AG10803 (cell line): ENCODE measurements around the gene SGK1.

Experiments used
- DNase-seq: peaks from one replicate; pipeline ENCODE4 v3.0.0; 2010; ENCODE audit warnings: low read depth
- H3K4me3 ChIP-seq: 2 replicates; pipeline ENCODE4 v1.5.1; 2011; ENCODE audit warnings: mild to moderate bottlenecking, low read length, control low read depth
- TF ChIP-seq, protein P1 (sequence below): conservative IDR thresholded peaks from 2 replicates; pipeline ENCODE4 v1.5.1; 2011; ENCODE audit warnings: mild to moderate bottlenecking, low read length, control low read depth, inconsistent platforms

SGK1 gene

DNA sequence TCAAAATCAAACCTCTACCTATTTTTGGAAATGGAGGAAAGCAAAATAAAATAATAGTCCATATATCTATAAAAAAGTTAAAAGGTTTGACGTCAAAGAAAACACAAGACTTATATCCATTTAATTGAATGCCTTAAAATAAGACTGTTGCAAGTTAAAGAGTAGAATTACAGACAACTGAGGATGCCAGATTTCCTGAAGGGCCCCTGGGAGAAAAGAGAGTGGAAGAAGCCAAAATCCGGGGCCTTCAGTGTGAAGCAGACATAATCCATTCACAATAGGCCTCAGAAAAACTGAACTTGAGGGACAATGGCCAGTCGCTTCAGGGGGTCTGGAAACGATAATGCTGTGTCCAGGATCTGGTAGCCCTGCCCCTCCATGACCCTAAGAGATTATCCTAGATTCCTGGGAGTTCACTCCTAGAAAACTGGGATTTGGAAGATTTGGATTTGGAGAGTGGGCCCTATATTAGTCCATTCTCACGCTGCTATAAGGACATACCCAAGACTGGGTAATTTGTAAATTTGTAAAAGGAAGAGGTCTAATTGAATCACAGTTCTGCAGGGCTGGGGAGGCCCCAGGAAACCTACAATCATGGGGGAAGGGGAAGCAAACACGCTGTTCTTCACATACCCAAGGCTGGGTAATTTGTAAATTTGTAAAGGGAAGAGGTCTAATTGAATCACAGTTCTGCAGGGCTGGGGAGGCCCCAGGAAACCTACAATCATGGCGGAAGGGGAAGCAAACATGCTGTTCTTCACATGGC lies 171.5 kb downstream of the SGK1 start:
- TF ChIP-seq, protein P1, sequence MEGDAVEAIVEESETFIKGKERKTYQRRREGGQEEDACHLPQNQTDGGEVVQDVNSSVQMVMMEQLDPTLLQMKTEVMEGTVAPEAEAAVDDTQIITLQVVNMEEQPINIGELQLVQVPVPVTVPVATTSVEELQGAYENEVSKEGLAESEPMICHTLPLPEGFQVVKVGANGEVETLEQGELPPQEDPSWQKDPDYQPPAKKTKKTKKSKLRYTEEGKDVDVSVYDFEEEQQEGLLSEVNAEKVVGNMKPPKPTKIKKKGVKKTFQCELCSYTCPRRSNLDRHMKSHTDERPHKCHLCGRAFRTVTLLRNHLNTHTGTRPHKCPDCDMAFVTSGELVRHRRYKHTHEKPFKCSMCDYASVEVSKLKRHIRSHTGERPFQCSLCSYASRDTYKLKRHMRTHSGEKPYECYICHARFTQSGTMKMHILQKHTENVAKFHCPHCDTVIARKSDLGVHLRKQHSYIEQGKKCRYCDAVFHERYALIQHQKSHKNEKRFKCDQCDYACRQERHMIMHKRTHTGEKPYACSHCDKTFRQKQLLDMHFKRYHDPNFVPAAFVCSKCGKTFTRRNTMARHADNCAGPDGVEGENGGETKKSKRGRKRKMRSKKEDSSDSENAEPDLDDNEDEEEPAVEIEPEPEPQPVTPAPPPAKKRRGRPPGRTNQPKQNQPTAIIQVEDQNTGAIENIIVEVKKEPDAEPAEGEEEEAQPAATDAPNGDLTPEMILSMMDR = no peak
- no peak for DNase-seq
- no peak overlapping the region for H3K4me3 ChIP-seq

DNA sequence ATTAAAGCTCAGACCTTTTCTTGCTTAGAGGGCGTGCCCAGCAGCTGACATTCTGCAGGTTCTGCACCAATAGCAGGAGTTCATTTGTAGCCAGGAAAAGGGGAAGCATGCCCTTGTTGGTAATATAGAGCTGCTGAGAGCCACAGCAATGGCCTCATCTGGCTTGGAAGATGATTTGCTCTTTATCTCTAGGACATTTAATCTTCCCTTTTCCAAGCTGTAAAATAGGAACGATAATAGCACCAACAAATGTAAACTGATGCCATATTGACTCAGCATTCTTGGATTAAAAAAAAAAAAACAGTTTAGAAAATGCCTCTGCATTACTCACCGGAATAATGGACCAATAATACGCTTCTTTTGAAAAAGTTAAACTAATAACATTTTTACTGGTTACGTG lies 172.1 kb downstream of the SGK1 start:
- H3K4me3 ChIP-seq = no peak overlapping the region
- DNase-seq = no peak
- TF ChIP-seq, protein P1 = no peak

DNA sequence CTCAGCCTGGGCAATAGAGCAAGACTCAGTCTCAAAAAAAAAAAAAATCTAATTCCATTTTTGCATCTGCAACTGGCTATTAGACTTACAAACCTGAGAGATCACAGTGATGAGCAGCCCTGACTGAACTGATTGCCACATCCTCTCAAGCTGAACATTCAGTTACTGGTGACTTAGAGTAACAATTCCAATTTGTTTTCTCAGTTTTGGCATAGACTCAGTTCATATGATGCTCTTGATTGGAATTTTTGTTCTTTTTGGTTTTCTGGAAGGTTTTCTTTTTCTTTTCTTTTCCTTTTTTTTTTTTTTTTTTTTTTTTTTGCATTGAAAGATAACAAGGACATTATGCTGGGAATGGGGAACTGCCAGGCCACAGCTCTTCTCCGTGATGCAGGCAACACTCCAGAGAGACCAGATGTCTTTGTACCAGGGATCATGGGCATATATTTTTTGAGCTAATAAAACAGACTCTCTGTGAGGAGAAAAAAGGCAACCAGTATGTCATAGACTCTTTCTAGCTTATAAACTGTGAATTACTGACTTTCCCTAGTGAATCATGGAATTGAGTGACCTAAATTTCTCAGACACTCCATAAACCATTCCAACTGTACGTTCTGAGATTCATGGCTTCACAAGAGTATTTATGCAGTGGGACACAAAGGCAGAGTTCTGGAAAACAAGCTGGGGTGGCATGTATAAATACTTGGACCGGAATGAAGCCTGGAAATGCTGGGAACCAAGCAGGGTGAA lies 179.5 kb downstream of the SGK1 start:
- DNase-seq = peak; percentile 72
- TF ChIP-seq, protein P1 = no peak
- no peak overlapping the region for H3K4me3 ChIP-seq

DNA sequence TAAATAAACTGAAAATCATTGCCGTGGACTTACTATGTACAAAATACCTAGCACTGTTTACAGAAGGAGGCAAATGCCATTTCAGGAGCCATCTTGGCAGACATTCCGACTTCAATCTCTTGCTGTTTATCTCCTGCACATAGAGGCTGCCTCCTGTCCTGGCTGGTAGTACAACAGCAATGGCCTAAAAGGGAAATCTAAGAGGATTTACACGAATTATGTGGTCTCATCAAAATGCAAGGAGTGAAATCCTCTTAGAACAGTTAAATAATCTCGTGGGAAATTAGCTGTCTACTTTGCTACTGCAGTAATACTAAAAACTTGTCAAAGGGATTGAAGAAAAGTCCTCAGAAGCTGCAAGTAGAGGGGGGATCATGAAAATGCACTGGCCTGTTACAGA lies 183.3 kb downstream of the SGK1 start:
- DNase-seq = no peak
- no peak overlapping the region for H3K4me3 ChIP-seq
- TF ChIP-seq, protein P1 = no peak

DNA sequence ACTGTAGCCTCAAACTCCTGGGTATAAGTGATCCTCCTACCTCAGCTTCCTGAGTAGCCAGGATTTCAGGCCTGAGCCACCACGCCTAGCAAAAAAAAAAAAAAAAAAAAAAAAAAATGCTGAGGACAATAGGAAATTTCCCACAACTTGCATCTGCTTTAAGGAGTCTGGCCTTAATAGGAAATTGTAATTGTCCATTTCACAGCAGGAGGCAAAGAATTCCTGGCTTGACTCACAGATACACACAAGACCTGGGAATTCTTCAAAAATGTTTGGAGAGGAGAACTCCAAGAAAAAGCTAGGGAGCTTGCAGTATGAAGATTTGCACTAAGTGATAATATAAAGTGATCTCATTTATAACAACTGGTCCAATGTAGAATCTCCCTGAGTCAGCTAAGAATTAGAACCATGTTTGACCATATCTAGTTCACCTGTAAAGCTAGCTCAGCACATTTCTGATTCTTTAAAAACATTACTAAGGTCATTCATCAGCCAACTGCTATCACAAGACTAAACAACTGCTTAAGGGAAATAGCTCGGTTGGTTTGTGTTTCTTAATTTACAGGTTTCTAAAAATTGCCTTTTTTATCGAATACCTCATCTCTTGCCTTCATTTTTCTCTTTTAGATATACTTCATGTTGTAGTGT lies 185.3 kb downstream of the SGK1 start:
- no peak overlapping the region for H3K4me3 ChIP-seq
- TF ChIP-seq, protein P1 = no peak
- DNase-seq = peak; percentile 39

DNA sequence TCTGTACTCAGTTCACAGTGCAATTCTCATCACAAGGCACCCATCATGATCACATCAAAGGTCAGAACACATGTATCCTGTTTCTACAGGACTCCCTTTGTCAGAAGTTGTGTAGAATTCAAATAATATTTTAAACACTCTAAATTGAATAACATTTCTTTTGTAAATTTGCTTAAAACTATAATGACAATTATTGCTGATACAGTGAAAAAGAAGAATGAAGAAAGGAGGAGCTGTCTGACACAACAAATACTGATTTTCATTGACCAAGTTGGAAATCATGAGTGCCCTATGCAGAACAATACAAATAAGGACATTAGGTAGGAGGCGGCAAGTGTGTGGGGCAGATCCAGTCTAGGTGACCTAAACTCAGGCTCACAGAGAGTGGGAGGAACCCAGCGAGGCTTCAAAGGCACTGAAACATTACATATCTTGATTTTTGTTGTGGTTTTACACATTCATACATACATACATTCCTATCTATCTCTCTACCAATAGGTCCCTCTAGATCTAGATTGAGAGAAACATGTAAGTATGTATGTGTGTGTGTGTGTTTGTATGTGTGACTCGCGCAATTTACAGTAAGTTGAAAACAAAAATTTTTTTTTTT lies 186.3 kb downstream of the SGK1 start:
- H3K4me3 ChIP-seq = no peak overlapping the region
- TF ChIP-seq, protein P1 = no peak
- no peak for DNase-seq
